IMR-90 (cell line): ENCODE measurements around the gene AAMDC. TPM values are rescaled to one million over a fixed set of nuclear protein-coding genes. Genes with fewer than 3 reads are reported as not detected.
"Not testable (repeated sequence)": the region's sequence is repeated elsewhere in the genome, so short reads cannot be mapped to it uniquely, and the experiment has no call there.

Source experiments
- ATAC-seq: fragments of 200-7000 bp; cut with Tn5 transposase; 2 replicates; pipeline ENCODE4 v1.9.1; 2020; ENCODE audit warnings: low read depth, mild to moderate bottlenecking, moderate library complexity
- BruUV-seq: library from RNA; stranded (reverse); fragments of 400-500 nt; replicated peaks from 2 replicates; lab custom pipeline; 2021; lab: Mats Ljungman, UMichigan
- CTCF ChIA-PET: fragments of 300-600 bp; formaldehyde crosslinking; extraction: SDS; loops from one replicate; lab custom pipeline; 2021; ENCODE audit warnings: antibody characterized with exemption; lab: Yijun Ruan, JAX
- POLR2A ChIA-PET: fragments of 300-600 bp; sonication (Branson Sonifier 250); formaldehyde crosslinking; loops from one replicate; lab custom pipeline; 2022; ENCODE audit warnings: antibody characterized with exemption; ENCODE audit not compliant: unreplicated experiment; lab: Charles Lee
- DNase-seq: peaks from one replicate; pipeline ENCODE4 v3.0.0; 2013
- H2AFZ ChIP-seq: replicated peaks from 2 replicates; pipeline ENCODE3; 2013; ENCODE audit warnings: low read length, mild to moderate bottlenecking; ENCODE audit not compliant: poor library complexity
- H2AK5ac ChIP-seq: 2 replicates; pipeline ENCODE4 v1.6.1; 2013; ENCODE audit warnings: low read depth, low read length, inconsistent platforms
- H2AK9ac ChIP-seq: replicated peaks from 2 replicates; pipeline ENCODE3; 2013; ENCODE audit warnings: mild to moderate bottlenecking, low read depth, low read length, moderate library complexity; ENCODE audit not compliant: poor library complexity
- H2BK120ac ChIP-seq: 2 replicates; pipeline ENCODE4 v1.6.1; 2013; ENCODE audit warnings: low read depth, low read length, inconsistent platforms
- H2BK15ac ChIP-seq: 3 replicates; pipeline ENCODE4 v1.6.1; 2013; ENCODE audit warnings: low read depth, low read length, inconsistent platforms
- H2BK20ac ChIP-seq: 2 replicates; pipeline ENCODE4 v1.6.1; 2013; ENCODE audit warnings: low read depth, mild to moderate bottlenecking, inconsistent platforms, low read length, moderate library complexity
- H2BK5ac ChIP-seq: 2 replicates; pipeline ENCODE4 v1.6.1; 2013; ENCODE audit warnings: mild to moderate bottlenecking, low read depth, low read length, inconsistent platforms; ENCODE audit not compliant: poor library complexity, severe bottlenecking
- H3K14ac ChIP-seq: replicated peaks from 2 replicates; pipeline ENCODE4 v1.6.1; 2013; ENCODE audit warnings: low read depth, low read length, inconsistent platforms
- H3K18ac ChIP-seq: 2 replicates; pipeline ENCODE4 v1.6.1; 2013; ENCODE audit warnings: low read depth, low read length, control low read depth
- H3K23ac ChIP-seq: 2 replicates; pipeline ENCODE4 v1.6.1; 2013; ENCODE audit warnings: low read depth, low read length, inconsistent platforms
- H3K27ac ChIP-seq: 2 replicates; pipeline ENCODE4 v1.5.1; 2013; ENCODE audit warnings: mild to moderate bottlenecking, control low read depth, low read length; ENCODE audit not compliant: insufficient read depth
- H3K27me3 ChIP-seq: 2 replicates; pipeline ENCODE4 v1.6.1; 2013; ENCODE audit warnings: low read length; ENCODE audit not compliant: control insufficient read depth, insufficient read depth
- H3K36me3 ChIP-seq: 2 replicates; pipeline ENCODE4 v1.6.1; 2013; ENCODE audit warnings: low read length, mixed read lengths; ENCODE audit not compliant: control insufficient read depth, insufficient read depth
- H3K4ac ChIP-seq: 2 replicates; pipeline ENCODE4 v1.6.1; 2013; ENCODE audit warnings: low read depth, low read length, inconsistent platforms
- H3K4me1 ChIP-seq: 2 replicates; pipeline ENCODE4 v1.6.1; 2013; ENCODE audit warnings: low read length, mixed read lengths; ENCODE audit not compliant: control insufficient read depth, insufficient read depth
- H3K4me2 ChIP-seq: 2 replicates; pipeline ENCODE4 v1.6.1; 2013; ENCODE audit warnings: low read depth, mild to moderate bottlenecking, control low read depth, low read length, moderate library complexity
- H3K4me3 ChIP-seq: 2 replicates; pipeline ENCODE4 v1.5.1; 2013; ENCODE audit warnings: low read depth, mild to moderate bottlenecking, control low read depth, low read length, moderate library complexity; ENCODE audit not compliant: insufficient read depth
- H3K56ac ChIP-seq: 2 replicates; pipeline ENCODE4 v1.6.1; 2013; ENCODE audit warnings: low read length, inconsistent platforms; ENCODE audit not compliant: insufficient read depth; ENCODE audit errors: extremely low read depth
- H3K79me1 ChIP-seq, 2 experiments: 2 replicates each; pipeline ENCODE4 v1.6.1; 2013; ENCODE audit warnings: low read length in 2 of 2, inconsistent platforms in 1 of 2, low read depth in 1 of 2
- H3K9ac ChIP-seq: 2 replicates; pipeline ENCODE4 v1.6.1; 2013; ENCODE audit warnings: low read depth, low read length, control low read depth
- H3K9me1 ChIP-seq: 2 replicates; pipeline ENCODE4 v1.6.1; 2013; ENCODE audit warnings: low read length, inconsistent platforms; ENCODE audit not compliant: insufficient read depth
- H3K9me3 ChIP-seq: 2 replicates; pipeline ENCODE4 v1.6.1; 2013; ENCODE audit warnings: low read length; ENCODE audit not compliant: control insufficient read depth, insufficient read depth
- H4K20me1 ChIP-seq: 2 replicates; pipeline ENCODE4 v1.6.1; 2013; ENCODE audit warnings: low read length, inconsistent platforms; ENCODE audit not compliant: insufficient read depth
- H4K5ac ChIP-seq: 2 replicates; pipeline ENCODE4 v1.6.1; 2013; ENCODE audit warnings: mild to moderate bottlenecking, low read depth, low read length, control low read depth
- H4K8ac ChIP-seq, 2 experiments: 2 replicates each; pipeline ENCODE4 v1.6.1; 2013; ENCODE audit warnings: low read depth in 2 of 2, low read length in 2 of 2, control low read depth in 1 of 2, inconsistent platforms in 1 of 2
- H4K91ac ChIP-seq: 2 replicates; pipeline ENCODE4 v1.6.1; 2013; ENCODE audit warnings: low read depth, low read length, inconsistent platforms; ENCODE audit not compliant: insufficient read depth
- BHLHE40 ChIP-seq: fragments of 150-350 bp; IDR thresholded peaks from 2 replicates; pipeline ENCODE4 v1.6.1; 2016; ENCODE audit warnings: mild to moderate bottlenecking, low read depth, low read length
- CHD1 ChIP-seq: IDR thresholded peaks from 2 replicates; pipeline ENCODE4 v1.6.1; 2012; ENCODE audit warnings: low read depth, low read length, improper control_type of control experiment
- FOS ChIP-seq: fragments of 150-350 bp; IDR thresholded peaks from 2 replicates; pipeline ENCODE4 v1.6.1; 2016; ENCODE audit warnings: low read depth, low read length
- MXI1 ChIP-seq: IDR thresholded peaks from 2 replicates; pipeline ENCODE4 v1.6.1; 2012; ENCODE audit warnings: low read depth, mild to moderate bottlenecking, low read length, moderate library complexity, borderline replicate concordance
- RCOR1 ChIP-seq: IDR thresholded peaks from 2 replicates; pipeline ENCODE4 v1.6.1; 2012; ENCODE audit warnings: mild to moderate bottlenecking, low read length, improper control_type of control experiment; ENCODE audit not compliant: insufficient replicate concordance
- RFX5 ChIP-seq: IDR thresholded peaks from 2 replicates; pipeline ENCODE4 v1.8.0; 2012; ENCODE audit warnings: low read depth, mild to moderate bottlenecking, low read length, moderate library complexity
- WGBS, 2 experiments: methylation state at CpG; one replicate each; pipeline versions ENCODE4 v1.1.5 to v1.1.7; 2013; ENCODE audit warnings: missing lambda C conversion rate in 2 of 2; ENCODE audit not compliant: insufficient read length in 1 of 2; ENCODE audit errors: extremely low coverage in 2 of 2; 5-methylcytosine and 5-hydroxymethylcytosine counted together
- dilution Hi-C: fragments of 300-500 bp; cut with HindIII; formaldehyde crosslinking; loops from one replicate; pipeline ENCODE4 v1.14.3; 2018; ENCODE audit warnings: low sequenced_read_pairs; ENCODE audit not compliant: unreplicated experiment
- in situ Hi-C: fragments of 300-500 bp; cut with MboI; formaldehyde crosslinking; loops from 3 replicates; pipeline ENCODE4 v1.14.3; 2019; ENCODE audit warnings: low sequenced_read_pairs, inconsistent platforms, mixed read lengths
- intact Hi-C: fragments of 100-400 bp; cut with micrococcal nuclease; formaldehyde crosslinking; loops from 2 replicates; pipeline ENCODE4 v1.10.0; 2022
- polyA plus RNA-seq, 3 experiments: library from polyadenylated mRNA; depleted of rRNA; stranded (reverse); fragments of >200 nt; gene quantifications; 2 replicates each; pipeline ENCODE4 v1.2.3, GENCODE V29; 2012; ENCODE audit warnings: low replicate concordance in 1 of 3
- total RNA-seq: library from RNA; depleted of rRNA; stranded (reverse); fragments of >200 nt; gene quantifications from 2 replicates; pipeline ENCODE4 v1.2.3, GENCODE V29; 2012
- TF ChIP-seq, protein P1 (sequence below): fragments of 150-350 bp; IDR thresholded peaks from 2 replicates; pipeline ENCODE4 v1.6.1; 2016; ENCODE audit warnings: low read depth, mild to moderate bottlenecking, low read length, moderate library complexity, borderline replicate concordance
- TF ChIP-seq, protein P2 (sequence below): fragments of 150-350 bp; IDR thresholded peaks from 2 replicates; pipeline ENCODE4 v1.6.1; 2017; ENCODE audit warnings: mild to moderate bottlenecking, antibody characterized with exemption, low read length, low read depth

Gene AAMDC
- total and polyA plus RNA-seq, 2 of the 4 experiments (the other 2 are of a cell fraction), result 15.8 to 47.6 TPM

DNA sequence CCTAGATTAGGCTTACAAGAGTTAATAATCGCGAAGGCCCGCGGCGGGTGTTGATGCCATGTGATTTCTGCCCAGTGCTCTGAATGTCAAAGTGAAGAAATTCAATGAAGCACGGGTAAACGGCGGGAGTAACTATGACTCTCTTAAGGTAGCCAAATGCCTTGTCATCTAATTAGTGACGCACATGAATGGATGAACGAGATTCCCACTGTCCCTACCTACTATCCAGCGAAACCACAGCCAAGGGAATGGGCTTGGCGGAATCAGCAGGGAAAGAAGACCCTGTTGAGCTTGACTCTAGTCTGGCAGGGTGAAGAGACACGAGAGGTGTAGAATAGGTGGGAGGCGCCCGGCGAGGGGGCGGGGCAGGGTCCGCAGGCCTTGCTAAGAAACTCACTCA lies 65.5 kb downstream of the AAMDC start:
- Histone ChIP-seq H3K23ac (no peak overlapping the region), H4K91ac (no peak overlapping the region), H3K14ac (no peak overlapping the region), H4K8ac (no peak overlapping the region), H2AK9ac (no peak overlapping the region), H3K9me3 (no peaks in the 10 kb centered on the region), H2AFZ (no peak overlapping the region), H4K20me1 (peaks cover 5% of the 10 kb centered on the region; the same call in 1 of the 2 replicates), H3K9me1 (peaks cover 12% of the 10 kb centered on the region), H3K79me1 (peaks cover 0 to 16% of the 10 kb centered on the region in 2 experiments; a peak in 2 of 4 replicates), H3K56ac (no peak overlapping the region), H2AK5ac (no peak overlapping the region), H4K5ac (no peak overlapping the region), H2BK120ac (no peak overlapping the region), H3K27me3 (no peaks in the 10 kb centered on the region), H3K4me3 (no peak overlapping the region), H3K18ac (no peak overlapping the region), H3K4me2 (no peak overlapping the region), H3K36me3 (peaks cover 6% of the 10 kb centered on the region), H2BK20ac (no peak overlapping the region), H2BK15ac (no peak overlapping the region), H2BK5ac (no peak overlapping the region), H3K27ac (no peak overlapping the region), H3K9ac (no peak overlapping the region), H3K4me1 (peaks cover 11% of the 10 kb centered on the region), H3K4ac (no peak overlapping the region)
- WGBS, 2 experiments, result 87% methylated on average over 8 of the region's 18 CpGs; no CpG with 5 or more reads in 1 of the 2 experiments
- no TSS peak for BruUV-seq
- ChIA-PET CTCF (no interaction called here), POLR2A (no interaction called here)
- DNase-seq, result no peak
- dilution Hi-C loops (no loop called here), in situ Hi-C loops (no loop called here), intact Hi-C loops (no loop called here)
- no peak for TF ChIP-seq MXI1
- no peak for TF ChIP-seq RFX5
- TF ChIP-seq BHLHE40, result no peak
- TF ChIP-seq, protein P1, sequence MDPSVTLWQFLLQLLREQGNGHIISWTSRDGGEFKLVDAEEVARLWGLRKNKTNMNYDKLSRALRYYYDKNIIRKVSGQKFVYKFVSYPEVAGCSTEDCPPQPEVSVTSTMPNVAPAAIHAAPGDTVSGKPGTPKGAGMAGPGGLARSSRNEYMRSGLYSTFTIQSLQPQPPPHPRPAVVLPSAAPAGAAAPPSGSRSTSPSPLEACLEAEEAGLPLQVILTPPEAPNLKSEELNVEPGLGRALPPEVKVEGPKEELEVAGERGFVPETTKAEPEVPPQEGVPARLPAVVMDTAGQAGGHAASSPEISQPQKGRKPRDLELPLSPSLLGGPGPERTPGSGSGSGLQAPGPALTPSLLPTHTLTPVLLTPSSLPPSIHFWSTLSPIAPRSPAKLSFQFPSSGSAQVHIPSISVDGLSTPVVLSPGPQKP, result no peak
- TF ChIP-seq CHD1, result no peak
- TF ChIP-seq, protein P2, sequence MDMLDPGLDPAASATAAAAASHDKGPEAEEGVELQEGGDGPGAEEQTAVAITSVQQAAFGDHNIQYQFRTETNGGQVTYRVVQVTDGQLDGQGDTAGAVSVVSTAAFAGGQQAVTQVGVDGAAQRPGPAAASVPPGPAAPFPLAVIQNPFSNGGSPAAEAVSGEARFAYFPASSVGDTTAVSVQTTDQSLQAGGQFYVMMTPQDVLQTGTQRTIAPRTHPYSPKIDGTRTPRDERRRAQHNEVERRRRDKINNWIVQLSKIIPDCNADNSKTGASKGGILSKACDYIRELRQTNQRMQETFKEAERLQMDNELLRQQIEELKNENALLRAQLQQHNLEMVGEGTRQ, result no peak
- no peak for TF ChIP-seq FOS
- TF ChIP-seq RCOR1, result no peak
- ATAC-seq, result no peak

- H3K27me3 ChIP-seq, H3K79me1 ChIP-seq, H3K27ac ChIP-seq, ATAC-seq, dilution Hi-C loops, H3K4ac ChIP-seq, H3K9me1 ChIP-seq, in situ Hi-C loops, H3K9me3 ChIP-seq, POLR2A ChIA-PET, H3K9ac ChIP-seq, H2AK9ac ChIP-seq, BruUV-seq, H2BK15ac ChIP-seq, H2BK5ac ChIP-seq, DNase-seq, H3K18ac ChIP-seq, H2BK20ac ChIP-seq, CTCF ChIA-PET, H4K5ac ChIP-seq, H4K20me1 ChIP-seq, intact Hi-C loops, H2AK5ac ChIP-seq, H3K14ac ChIP-seq, H3K23ac ChIP-seq, H2AFZ ChIP-seq, H3K4me1 ChIP-seq, H3K36me3 ChIP-seq, H3K4me2 ChIP-seq, H4K8ac ChIP-seq, H3K56ac ChIP-seq, H3K4me3 ChIP-seq, H2BK120ac ChIP-seq, H4K91ac ChIP-seq: not testable (repeated sequence)
- no CpG with 5 or more reads among the region's 5 CpGs for WGBS, 2 experiments
Measured at GRCh38 chr11:77889045-77889444, 68.1 kb downstream of the AAMDC start.
